ENCODE results near the gene SPATA13.

The SPATA13 gene

DNA sequence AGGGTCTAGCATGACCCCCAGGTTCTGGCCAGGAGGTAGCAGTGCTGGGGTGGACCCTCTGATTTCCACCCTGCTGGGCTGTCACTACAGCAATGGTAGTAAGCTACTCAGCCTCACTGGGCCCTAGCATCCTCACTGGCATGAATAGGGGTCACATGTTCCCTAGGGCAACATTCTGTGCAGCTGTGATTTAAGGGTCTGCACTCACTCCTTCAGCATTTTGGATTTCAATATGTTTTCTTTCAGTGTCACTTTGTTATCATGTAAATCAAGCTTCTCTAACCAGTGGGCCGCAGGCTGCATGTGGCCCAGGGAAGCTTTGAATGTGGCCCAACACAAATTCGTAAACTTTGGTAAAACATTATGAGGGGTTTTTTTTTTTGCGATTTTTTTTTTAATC lies 57.8 kb downstream of the SPATA13 start:
- H3K36me3 ChIP-seq (ENCODE audit: insufficient read depth, low read length): no peaks in the 10 kb centered on the region
- H3K4me1 ChIP-seq (ENCODE audit: control insufficient read depth, insufficient read depth, low read length): peaks cover 6% of the 10 kb centered on the region
- H3K4me2 ChIP-seq (ENCODE audit: low read length): no peak overlapping the region
- H3K9me3 ChIP-seq (replicated peaks; ENCODE audit: low read length): no peaks in the 10 kb centered on the region
- no peaks in the 10 kb centered on the region for H3K27me3 ChIP-seq (ENCODE audit: control insufficient read depth, insufficient read depth, low read length)
- no peak overlapping the region for H3K9ac ChIP-seq (ENCODE audit: low read depth, low read length)
- no peak overlapping the region for H3K4me3 ChIP-seq (ENCODE audit: low read length)

- no peak overlapping the region for H3K4me3 ChIP-seq (ENCODE audit: low read length)
- H3K27me3 ChIP-seq (ENCODE audit: control insufficient read depth, insufficient read depth, low read length): no peaks in the 10 kb centered on the region
- H3K9ac ChIP-seq (ENCODE audit: low read depth, low read length): no peak overlapping the region
- H3K36me3 ChIP-seq (ENCODE audit: insufficient read depth, low read length): no peaks in the 10 kb centered on the region
- H3K4me2 ChIP-seq (ENCODE audit: low read length): no peak overlapping the region
- peaks cover 6% of the 10 kb centered on the region for H3K4me1 ChIP-seq (ENCODE audit: control insufficient read depth, insufficient read depth, low read length)
- H3K9me3 ChIP-seq (replicated peaks; ENCODE audit: low read length): no peaks in the 10 kb centered on the region
Measured at GRCh38 chr13:24218977-24219376, 58.5 kb downstream of the SPATA13 start.

GRCh38 chr13:24220086-24220703 lies 59.7 kb downstream of the SPATA13 start:
- Histone ChIP-seq H3K27me3 (ENCODE audit: control insufficient read depth, insufficient read depth, low read length) (no peaks in the 10 kb centered on the region), H3K4me2 (ENCODE audit: low read length) (no peak overlapping the region), H3K36me3 (ENCODE audit: insufficient read depth, low read length) (no peaks in the 10 kb centered on the region), H3K4me3 (ENCODE audit: low read length) (no peak overlapping the region), H3K9ac (ENCODE audit: low read depth, low read length) (no peak overlapping the region), H3K9me3 (replicated peaks; ENCODE audit: low read length) (no peaks in the 10 kb centered on the region), H3K4me1 (ENCODE audit: control insufficient read depth, insufficient read depth, low read length) (peaks cover 6% of the 10 kb centered on the region)

- no peak overlapping the region for H3K4me2 ChIP-seq (ENCODE audit: low read length)
- no peak overlapping the region for H3K4me3 ChIP-seq (ENCODE audit: low read length)
- no peaks in the 10 kb centered on the region for H3K9me3 ChIP-seq (replicated peaks; ENCODE audit: low read length)
- peaks cover 6% of the 10 kb centered on the region for H3K4me1 ChIP-seq (ENCODE audit: control insufficient read depth, insufficient read depth, low read length)
- no peaks in the 10 kb centered on the region for H3K36me3 ChIP-seq (ENCODE audit: insufficient read depth, low read length)
- H3K27me3 ChIP-seq (ENCODE audit: control insufficient read depth, insufficient read depth, low read length): no peaks in the 10 kb centered on the region
- no peak overlapping the region for H3K9ac ChIP-seq (ENCODE audit: low read depth, low read length)
Measured at GRCh38 chr13:24221007-24221406, 60.5 kb downstream of the SPATA13 start.

GRCh38 chr13:24222756-24223155 lies 62.2 kb downstream of the SPATA13 start:
- no peak overlapping the region for H3K9ac ChIP-seq (ENCODE audit: low read depth, low read length)

GRCh38 chr13:24223341-24224231 lies 63.1 kb downstream of the SPATA13 start:
- H3K4me2 ChIP-seq (ENCODE audit: low read length): no peak overlapping the region
- no peak overlapping the region for H3K4me3 ChIP-seq (ENCODE audit: low read length)
- H3K9me3 ChIP-seq (replicated peaks; ENCODE audit: low read length): no peaks in the 10 kb centered on the region
- no peak overlapping the region for H3K9ac ChIP-seq (ENCODE audit: low read depth, low read length)
- no peaks in the 10 kb centered on the region for H3K4me1 ChIP-seq (ENCODE audit: control insufficient read depth, insufficient read depth, low read length)
- no peaks in the 10 kb centered on the region for H3K27me3 ChIP-seq (ENCODE audit: control insufficient read depth, insufficient read depth, low read length)
- H3K36me3 ChIP-seq (ENCODE audit: insufficient read depth, low read length): no peaks in the 10 kb centered on the region

More at GRCh38 chr13:24222756-24223155, 62.2 kb downstream of the SPATA13 start:
- Histone ChIP-seq H3K9me3 (replicated peaks; ENCODE audit: low read length) (no peaks in the 10 kb centered on the region), H3K4me1 (ENCODE audit: control insufficient read depth, insufficient read depth, low read length) (peaks cover 1% of the 10 kb centered on the region), H3K27me3 (ENCODE audit: control insufficient read depth, insufficient read depth, low read length) (no peaks in the 10 kb centered on the region), H3K36me3 (ENCODE audit: insufficient read depth, low read length) (no peaks in the 10 kb centered on the region), H3K4me2 (ENCODE audit: low read length) (no peak overlapping the region), H3K4me3 (ENCODE audit: low read length) (no peak overlapping the region)

- Histone ChIP-seq H3K36me3 (ENCODE audit: insufficient read depth, low read length) (no peaks in the 10 kb centered on the region), H3K27me3 (ENCODE audit: control insufficient read depth, insufficient read depth, low read length) (no peaks in the 10 kb centered on the region), H3K4me2 (ENCODE audit: low read length) (no peak overlapping the region), H3K9me3 (replicated peaks; ENCODE audit: low read length) (no peaks in the 10 kb centered on the region), H3K4me1 (ENCODE audit: control insufficient read depth, insufficient read depth, low read length) (no peaks in the 10 kb centered on the region), H3K9ac (ENCODE audit: low read depth, low read length) (no peak overlapping the region), H3K4me3 (ENCODE audit: low read length) (no peak overlapping the region)
Measured at GRCh38 chr13:24224232-24224680, 63.7 kb downstream of the SPATA13 start.

DNA sequence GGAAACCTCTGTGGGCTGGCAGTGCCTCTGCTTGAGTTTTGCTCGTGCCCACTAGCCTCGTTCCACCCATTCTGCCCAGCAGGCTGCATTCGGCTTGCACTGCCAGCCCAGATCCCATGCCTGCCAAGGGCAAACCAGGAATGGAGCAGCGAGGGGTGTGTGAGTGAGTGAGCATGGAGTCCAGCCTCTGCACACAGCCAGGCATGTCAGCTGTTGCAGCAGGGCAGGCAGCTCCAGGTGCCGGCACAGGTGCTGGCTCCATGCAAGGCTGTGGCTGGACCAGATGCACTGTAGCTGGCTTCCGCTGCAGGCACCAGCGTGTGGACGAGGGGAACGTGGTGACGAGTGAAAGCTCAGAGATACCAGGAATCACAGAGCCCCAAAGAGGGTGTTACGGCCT lies 64.5 kb downstream of the SPATA13 start:
- no peak overlapping the region for H3K4me3 ChIP-seq (ENCODE audit: low read length)
- H3K4me1 ChIP-seq (ENCODE audit: control insufficient read depth, insufficient read depth, low read length): no peaks in the 10 kb centered on the region
- H3K27me3 ChIP-seq (ENCODE audit: control insufficient read depth, insufficient read depth, low read length): no peaks in the 10 kb centered on the region
- no peaks in the 10 kb centered on the region for H3K9me3 ChIP-seq (replicated peaks; ENCODE audit: low read length)
- no peak overlapping the region for H3K4me2 ChIP-seq (ENCODE audit: low read length)
- no peak overlapping the region for H3K9ac ChIP-seq (ENCODE audit: low read depth, low read length)
- H3K36me3 ChIP-seq (ENCODE audit: insufficient read depth, low read length): no peaks in the 10 kb centered on the region

- Histone ChIP-seq H3K4me3 (ENCODE audit: low read length) (no peak overlapping the region), H3K36me3 (ENCODE audit: insufficient read depth, low read length) (no peaks in the 10 kb centered on the region), H3K4me1 (ENCODE audit: control insufficient read depth, insufficient read depth, low read length) (no peaks in the 10 kb centered on the region), H3K9ac (ENCODE audit: low read depth, low read length) (no peak overlapping the region), H3K9me3 (replicated peaks; ENCODE audit: low read length) (no peaks in the 10 kb centered on the region), H3K27me3 (ENCODE audit: control insufficient read depth, insufficient read depth, low read length) (no peaks in the 10 kb centered on the region), H3K4me2 (ENCODE audit: low read length) (no peak overlapping the region)
Measured at GRCh38 chr13:24225930-24226329, 65.4 kb downstream of the SPATA13 start.

- Histone ChIP-seq H3K36me3 (ENCODE audit: insufficient read depth, low read length) (no peaks in the 10 kb centered on the region), H3K9me3 (replicated peaks; ENCODE audit: low read length) (no peaks in the 10 kb centered on the region), H3K4me2 (ENCODE audit: low read length) (no peak overlapping the region), H3K4me3 (ENCODE audit: low read length) (no peak overlapping the region), H3K4me1 (ENCODE audit: control insufficient read depth, insufficient read depth, low read length) (no peaks in the 10 kb centered on the region), H3K9ac (ENCODE audit: low read depth, low read length) (no peak overlapping the region), H3K27me3 (ENCODE audit: control insufficient read depth, insufficient read depth, low read length) (no peaks in the 10 kb centered on the region)
Measured at GRCh38 chr13:24226762-24227161, 66.2 kb downstream of the SPATA13 start.

DNA sequence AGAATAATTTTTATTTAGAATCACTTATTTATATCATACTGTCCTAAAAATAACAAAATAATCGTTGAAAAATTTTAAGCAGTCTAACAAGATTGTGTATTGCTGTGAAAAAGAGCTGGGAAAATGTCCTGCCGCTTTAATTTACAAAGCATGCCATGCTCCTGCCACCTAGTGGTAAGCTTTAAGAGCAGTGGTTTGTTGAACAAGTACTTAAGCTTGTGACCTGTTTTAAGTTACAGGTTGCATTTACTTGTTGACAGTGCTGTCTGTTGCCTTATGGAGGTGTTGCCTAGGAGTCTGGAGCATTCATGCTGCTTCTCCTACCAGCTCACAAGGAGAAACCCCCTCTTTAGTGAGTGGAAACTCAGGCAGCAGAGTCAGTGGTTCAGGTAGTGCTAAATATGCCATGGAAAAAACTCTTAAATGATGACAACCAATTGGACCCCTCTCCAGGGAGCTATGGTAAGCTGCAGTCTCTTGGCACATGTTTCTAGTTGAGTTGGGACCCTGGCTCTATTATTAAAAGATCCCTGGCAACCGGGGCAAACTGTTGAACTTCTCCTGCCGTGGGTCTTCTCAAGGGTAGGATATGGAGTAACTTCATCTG lies 68.4 kb downstream of the SPATA13 start:
- no peaks in the 10 kb centered on the region for H3K4me1 ChIP-seq (ENCODE audit: control insufficient read depth, insufficient read depth, low read length)
- no peak overlapping the region for H3K4me2 ChIP-seq (ENCODE audit: low read length)
- no peak overlapping the region for H3K9ac ChIP-seq (ENCODE audit: low read depth, low read length)
- no peak overlapping the region for H3K4me3 ChIP-seq (ENCODE audit: low read length)
- H3K36me3 ChIP-seq (ENCODE audit: insufficient read depth, low read length): no peaks in the 10 kb centered on the region
- H3K27me3 ChIP-seq (ENCODE audit: control insufficient read depth, insufficient read depth, low read length): no peaks in the 10 kb centered on the region
- no peaks in the 10 kb centered on the region for H3K9me3 ChIP-seq (replicated peaks; ENCODE audit: low read length)
